HEK293 (cell line): Measurements from ENCODE around the gene SDCBP2.

Experiments
- CTCF ChIP-seq: fragments of 450-650 bp; formaldehyde crosslinking; IDR thresholded peaks from 2 replicates; pipeline ENCODE4 v1.5.1; 2016; ENCODE audit warnings: missing biosample characterization, missing genetic modification characterization
- PATZ1 ChIP-seq: fragments of 450-650 bp; formaldehyde crosslinking; IDR thresholded peaks from 2 replicates; pipeline ENCODE4 v1.5.1; 2016; ENCODE audit warnings: missing biosample characterization, missing genetic modification characterization
- YY1 ChIP-seq: fragments of 450-650 bp; formaldehyde crosslinking; IDR thresholded peaks from 2 replicates; pipeline ENCODE4 v1.5.1; 2018; ENCODE audit warnings: missing biosample characterization, missing genetic modification characterization
- ZFP37 ChIP-seq: fragments of 450-650 bp; formaldehyde crosslinking; IDR thresholded peaks from 2 replicates; pipeline ENCODE4 v1.5.1; 2016; ENCODE audit warnings: missing biosample characterization, missing genetic modification characterization
- ZNF138 ChIP-seq: fragments of 450-650 bp; formaldehyde crosslinking; IDR thresholded peaks from 2 replicates; pipeline ENCODE4 v1.5.1; 2016; ENCODE audit warnings: missing biosample characterization, missing genetic modification characterization, borderline replicate concordance
- ZNF223 ChIP-seq: fragments of 450-650 bp; formaldehyde crosslinking; IDR thresholded peaks from 2 replicates; pipeline ENCODE4 v1.5.1; 2016; ENCODE audit warnings: missing biosample characterization, missing genetic modification characterization
- ZNF239 ChIP-seq: fragments of 450-650 bp; formaldehyde crosslinking; IDR thresholded peaks from 2 replicates; pipeline ENCODE4 v1.5.1; 2016; ENCODE audit warnings: missing biosample characterization, missing genetic modification characterization
- ZNF416 ChIP-seq: fragments of 450-650 bp; formaldehyde crosslinking; IDR thresholded peaks from 2 replicates; pipeline ENCODE4 v1.5.1; 2016; ENCODE audit warnings: missing biosample characterization, missing genetic modification characterization
- ZNF501 ChIP-seq: fragments of 450-650 bp; formaldehyde crosslinking; IDR thresholded peaks from 2 replicates; pipeline ENCODE4 v1.5.1; 2016; ENCODE audit warnings: missing biosample characterization, missing genetic modification characterization
- ZNF558 ChIP-seq: fragments of 450-650 bp; formaldehyde crosslinking; IDR thresholded peaks from 2 replicates; pipeline ENCODE4 v1.5.1; 2016; ENCODE audit warnings: missing biosample characterization, missing genetic modification characterization
- ZNF785 ChIP-seq: fragments of 450-650 bp; formaldehyde crosslinking; IDR thresholded peaks from 2 replicates; pipeline ENCODE4 v1.5.1; 2016; ENCODE audit warnings: missing biosample characterization, missing genetic modification characterization
- ZSCAN18 ChIP-seq: fragments of 450-650 bp; formaldehyde crosslinking; IDR thresholded peaks from 2 replicates; pipeline ENCODE4 v1.5.1; 2016; ENCODE audit warnings: missing biosample characterization, missing genetic modification characterization
- TF ChIP-seq, protein P1 (sequence below): fragments of 450-650 bp; formaldehyde crosslinking; IDR thresholded peaks from 2 replicates; pipeline ENCODE4 v1.5.0; 2017; ENCODE audit warnings: missing biosample characterization, missing genetic modification characterization, borderline replicate concordance

DNA sequence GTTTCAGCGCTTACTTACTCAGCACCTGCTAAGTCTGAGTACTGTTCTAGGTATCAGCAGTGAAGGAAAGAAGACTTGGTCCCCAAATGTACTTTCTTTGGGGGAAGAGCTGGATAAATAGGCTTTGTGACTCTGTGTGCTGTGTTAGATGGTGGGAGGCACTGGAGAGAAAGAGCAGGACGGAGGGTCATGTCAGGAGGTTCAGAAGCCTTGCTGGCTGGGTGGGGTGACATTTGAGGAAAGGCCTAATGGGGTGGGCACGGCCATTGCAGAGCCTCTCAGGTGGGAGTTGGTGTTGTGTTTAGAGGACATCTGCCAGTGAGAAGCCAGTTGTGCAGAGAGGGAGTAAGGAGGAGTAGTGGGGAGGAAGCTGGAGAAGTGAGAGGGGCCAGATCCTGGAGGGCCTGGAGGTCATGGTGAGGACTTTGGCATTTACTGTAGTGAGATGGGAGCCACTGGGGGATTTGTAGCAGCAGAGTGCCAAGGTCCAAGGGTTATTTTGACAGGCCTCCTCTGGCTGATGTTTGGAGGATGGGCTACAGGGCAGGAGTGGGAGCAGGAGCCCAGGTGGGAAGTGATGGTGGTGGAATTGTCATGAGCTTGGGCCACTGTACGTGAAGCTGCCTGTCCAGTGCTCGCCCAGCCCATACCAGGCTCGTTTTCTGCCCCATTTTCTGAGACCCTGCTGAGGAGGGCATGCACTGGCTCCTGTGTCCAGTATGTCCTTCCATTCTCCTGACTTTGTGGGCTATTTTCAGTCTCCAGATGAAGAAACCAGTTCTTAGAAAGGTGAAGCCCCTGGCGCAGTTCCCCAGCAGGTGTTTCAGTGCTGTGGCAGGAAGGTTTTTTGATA is 886 bp downstream of the SDCBP2 start:
- no peak for TF ChIP-seq CTCF (tag by site-specific recombination)
- no peak for TF ChIP-seq ZNF239
- TF ChIP-seq ZNF223 (tag by site-specific recombination), result no peak
- no peak for TF ChIP-seq ZSCAN18 (tag by site-specific recombination)
- TF ChIP-seq ZNF138 (tag by site-specific recombination), result no peak
- no peak for TF ChIP-seq ZNF501 (tag by site-specific recombination)
- no peak for TF ChIP-seq YY1 (tag by site-specific recombination)
- no peak for TF ChIP-seq ZNF416 (tag by site-specific recombination)
- TF ChIP-seq PATZ1 (tag by site-specific recombination), result no peak
- TF ChIP-seq ZNF558 (tag by site-specific recombination), result no peak
- no peak for TF ChIP-seq ZFP37 (tag by site-specific recombination)
- TF ChIP-seq, protein P1, sequence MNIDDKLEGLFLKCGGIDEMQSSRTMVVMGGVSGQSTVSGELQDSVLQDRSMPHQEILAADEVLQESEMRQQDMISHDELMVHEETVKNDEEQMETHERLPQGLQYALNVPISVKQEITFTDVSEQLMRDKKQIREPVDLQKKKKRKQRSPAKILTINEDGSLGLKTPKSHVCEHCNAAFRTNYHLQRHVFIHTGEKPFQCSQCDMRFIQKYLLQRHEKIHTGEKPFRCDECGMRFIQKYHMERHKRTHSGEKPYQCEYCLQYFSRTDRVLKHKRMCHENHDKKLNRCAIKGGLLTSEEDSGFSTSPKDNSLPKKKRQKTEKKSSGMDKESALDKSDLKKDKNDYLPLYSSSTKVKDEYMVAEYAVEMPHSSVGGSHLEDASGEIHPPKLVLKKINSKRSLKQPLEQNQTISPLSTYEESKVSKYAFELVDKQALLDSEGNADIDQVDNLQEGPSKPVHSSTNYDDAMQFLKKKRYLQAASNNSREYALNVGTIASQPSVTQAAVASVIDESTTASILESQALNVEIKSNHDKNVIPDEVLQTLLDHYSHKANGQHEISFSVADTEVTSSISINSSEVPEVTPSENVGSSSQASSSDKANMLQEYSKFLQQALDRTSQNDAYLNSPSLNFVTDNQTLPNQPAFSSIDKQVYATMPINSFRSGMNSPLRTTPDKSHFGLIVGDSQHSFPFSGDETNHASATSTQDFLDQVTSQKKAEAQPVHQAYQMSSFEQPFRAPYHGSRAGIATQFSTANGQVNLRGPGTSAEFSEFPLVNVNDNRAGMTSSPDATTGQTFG (tag by site-specific recombination), result no peak
- no peak for TF ChIP-seq ZNF785
